Transverse colon (tissue), 4 donors: ENCODE results near the gene AUH.

Source experiments
- CTCF ChIP-seq, 5 experiments: fragments of 200-600 bp in 3 of 5; fragments of 450-650 bp in 2 of 5; sonication (generic) in 3 of 5; IDR thresholded peaks; 1 replicate in 2 of 5; 2 replicates in 3 of 5; pipeline ENCODE4 v1.5.1; 2016 to 2017; ENCODE audit warnings: antibody characterized with exemption in 5 of 5, inconsistent platforms in 3 of 5, mild to moderate bottlenecking in 2 of 5, moderate library complexity in 1 of 5
- EP300 ChIP-seq: sonication (generic); formaldehyde crosslinking; IDR thresholded peaks from one replicate; pipeline ENCODE4 v1.6.1; 2017; ENCODE audit warnings: antibody characterized with exemption, low read depth
- POLR2A ChIP-seq: fragments of 450-650 bp; IDR thresholded peaks from one replicate; pipeline ENCODE4 v1.6.1; 2016; ENCODE audit warnings: antibody characterized with exemption, mild to moderate bottlenecking, moderate library complexity
- POLR2AphosphoS5 ChIP-seq, 3 donors: sonication (generic); formaldehyde crosslinking; IDR thresholded peaks; one replicate each; pipeline ENCODE4 v1.6.1; 2016; ENCODE audit warnings: antibody characterized with exemption in 3 of 3

DNA sequence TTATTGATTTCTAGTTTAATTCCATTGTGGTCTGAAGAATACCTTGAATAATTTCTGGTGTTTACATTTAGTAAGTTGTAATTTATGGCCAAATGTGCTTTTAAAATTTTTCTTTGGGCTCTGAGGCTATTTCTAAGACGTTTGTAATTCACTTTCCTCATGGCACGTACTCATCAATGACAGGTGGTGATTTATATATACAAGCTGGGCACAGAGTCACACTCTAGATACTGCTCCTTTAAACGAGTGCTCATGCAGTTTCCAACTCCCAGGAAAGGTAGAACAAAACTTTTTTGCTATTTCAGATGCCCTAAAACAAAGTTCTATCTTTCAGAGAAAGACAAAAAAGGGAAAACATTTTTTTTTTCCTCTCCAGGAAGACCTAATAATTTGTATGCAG lies 146.9 kb downstream of the AUH start:
- no peak for TF ChIP-seq CTCF (IDR thresholded peaks at IDR 0.05)
- no peak for TF ChIP-seq POLR2AphosphoS5 (IDR thresholded peaks at IDR 0.05)
- TF ChIP-seq POLR2A, result no peak
- TF ChIP-seq EP300, result no peak
